Stimulated activated naive B cell treated with anti-CD40 and anti-IgM and Interleukin-4, amounts not matched to agents 10 μg/mL and 1 μg/mL and 100 μg/mL, for 72 hours (primary cell): ENCODE measurements around the gene SLC7A5.
A peak's percentile ranks its signal among the peaks of the same experiment; 100 is the strongest.
"Not testable (repeated sequence)": the region's sequence is repeated elsewhere in the genome, so short reads cannot be mapped to it uniquely, and the experiment has no call there.

Experiments used
- ATAC-seq, 2 donors: fragments of 150-1000 bp; cut with Tn5 transposase; replicated peaks; 2 replicates each; pipeline ENCODE4 v1.10.0; 2021; ENCODE audit warnings: moderate library complexity in 1 of 2
- DNase-seq: peaks from one replicate; pipeline ENCODE4 v3.0.0; 2021
- H3K27ac Mint-ChIP-seq: one replicate; pipeline ENCODE4 v1.8.0; 2022; ENCODE audit warnings: mild to moderate bottlenecking, mixed read lengths
- H3K27me3 Mint-ChIP-seq, 2 donors: one replicate each; pipeline ENCODE4 v1.8.0; 2022; ENCODE audit warnings: mixed read lengths in 2 of 2
- H3K36me3 Mint-ChIP-seq, 2 donors: one replicate each; pipeline ENCODE4 v1.8.0; 2022; ENCODE audit warnings: mixed read lengths in 2 of 2, mild to moderate bottlenecking in 1 of 2
- H3K4me1 Mint-ChIP-seq, 2 donors: one replicate each; pipeline ENCODE4 v1.8.0; 2022; ENCODE audit warnings: mixed read lengths in 2 of 2, mild to moderate bottlenecking in 1 of 2
- H3K4me3 Mint-ChIP-seq, 2 donors: one replicate each; pipeline ENCODE4 v1.8.0; 2022; ENCODE audit warnings: mild to moderate bottlenecking in 2 of 2, mixed read lengths in 2 of 2, moderate library complexity in 1 of 2
- H3K9me3 Mint-ChIP-seq, 2 donors: one replicate each; pipeline ENCODE4 v1.8.0; 2022; ENCODE audit warnings: mixed read lengths in 2 of 2, mild to moderate bottlenecking in 1 of 2

SLC7A5 gene

DNA sequence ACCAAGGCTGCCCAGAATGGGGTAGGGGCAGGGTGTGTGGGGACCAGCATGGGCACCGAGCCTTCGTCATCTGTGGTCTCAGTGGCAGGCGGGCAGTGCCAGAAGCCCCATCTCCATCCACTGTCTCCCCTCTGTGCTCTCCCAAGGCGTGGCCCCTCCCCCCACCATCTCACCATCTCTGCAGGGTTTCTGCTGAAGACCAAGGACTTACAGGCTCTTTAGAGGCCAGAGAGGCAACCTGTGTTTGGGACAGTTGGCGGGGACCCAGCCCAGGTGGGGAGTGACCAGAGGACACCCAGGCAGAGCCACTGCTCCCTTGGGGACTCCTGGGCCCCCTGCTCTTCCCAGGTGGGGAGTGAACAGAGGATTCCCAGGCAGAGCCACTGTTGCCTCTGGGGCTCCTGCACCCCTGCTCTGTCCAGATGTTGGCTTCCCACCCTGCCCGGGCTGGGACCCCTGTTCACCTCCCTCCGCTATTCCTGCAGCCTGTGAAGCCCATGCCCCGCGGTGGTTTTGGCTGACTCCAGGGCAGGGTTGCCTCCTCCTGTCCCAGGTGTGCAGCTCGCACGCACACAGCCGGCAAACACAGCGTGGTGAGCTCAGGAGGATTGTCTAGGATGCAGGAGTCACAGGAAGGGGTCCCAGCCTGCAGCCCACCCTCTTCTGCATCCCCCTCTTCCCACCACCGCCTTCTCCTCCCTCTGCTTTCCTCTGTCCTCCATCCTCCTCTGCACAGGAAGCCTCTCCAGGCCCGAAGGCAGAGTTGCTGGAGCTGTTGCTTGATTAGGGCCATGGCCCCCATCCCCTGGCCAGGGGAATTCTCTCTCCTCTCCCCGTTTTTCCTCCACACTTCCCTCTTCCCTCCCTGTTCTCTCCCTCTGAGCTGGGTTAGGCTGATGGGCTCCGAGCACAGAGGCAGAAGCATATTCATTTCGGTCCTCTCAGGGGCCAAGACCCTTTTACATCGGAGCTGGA, 45.0 kb downstream of the SLC7A5 start:
- peaks cover 7 to 10% of the 10 kb centered on the region in 2 donors for H3K27me3 Mint-ChIP-seq
- no peaks in the 10 kb centered on the region for H3K9me3 Mint-ChIP-seq
- DNase-seq, result no peak
- no peak for ATAC-seq
- H3K4me1 Mint-ChIP-seq, result peaks cover 5 to 32% of the 10 kb centered on the region in 2 donors
- H3K36me3 Mint-ChIP-seq, result peaks cover 2 to 3% of the 10 kb centered on the region in 2 donors
- H3K4me3 Mint-ChIP-seq, result no peak overlapping the region
- H3K27ac Mint-ChIP-seq, result no peak overlapping the region

DNA sequence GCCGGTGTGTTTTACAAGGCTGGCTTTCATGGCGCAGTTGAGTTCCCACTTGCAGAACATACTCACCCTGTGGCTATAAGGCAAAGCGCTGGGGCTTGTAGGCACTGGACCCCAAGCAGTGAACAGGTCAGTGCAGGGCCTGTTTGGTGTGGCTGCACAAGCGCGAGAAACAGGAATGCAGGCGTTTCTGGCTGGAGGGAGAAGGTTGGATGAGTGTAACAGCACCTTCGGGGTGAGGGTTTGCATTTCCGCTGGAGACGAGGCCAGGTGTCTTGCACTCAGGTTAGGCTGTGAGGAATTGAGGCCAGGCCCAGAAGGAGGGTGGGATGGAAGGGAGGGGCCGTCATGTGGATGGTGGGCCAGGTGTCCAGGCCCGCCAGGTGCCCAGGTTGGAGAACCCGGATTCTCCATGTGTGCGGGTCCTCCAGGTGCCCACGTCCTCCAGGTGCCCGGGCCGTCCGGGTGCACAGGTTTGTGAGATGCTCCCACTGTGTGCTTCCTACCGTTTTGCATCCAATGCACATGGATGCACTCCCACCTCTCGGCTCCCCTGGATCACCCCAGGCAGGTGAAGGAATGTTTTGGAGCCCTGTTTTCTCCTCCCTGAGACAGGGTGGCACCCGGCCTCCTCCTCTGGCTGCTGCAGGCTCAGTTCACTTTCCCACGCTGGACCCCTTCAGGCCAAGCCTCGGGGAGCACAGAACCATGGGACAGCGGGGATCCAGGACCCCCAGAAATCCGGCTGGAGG, 46.0 kb downstream of the SLC7A5 start:
- Mint-ChIP-seq H3K27ac (no peak overlapping the region), H3K36me3 (peaks cover 2 to 3% of the 10 kb centered on the region in 2 donors)

GRCh38 chr16:87822108-87822970, 47.0 kb downstream of the SLC7A5 start:
- Mint-ChIP-seq H3K36me3 (peaks cover 0 to 6% of the 10 kb centered on the region in 2 donors), H3K4me3 (no peak overlapping the region), H3K27me3 (peaks cover 7 to 10% of the 10 kb centered on the region in 2 donors), H3K27ac (no peak overlapping the region), H3K9me3 (peaks cover 7 to 9% of the 10 kb centered on the region in 2 donors), H3K4me1 (peaks cover 3 to 18% of the 10 kb centered on the region in 2 donors)
- ATAC-seq (no peak), DNase-seq (no peak)

More for the DNA sequence above, 46.0 kb downstream of the SLC7A5 start:
- Mint-ChIP-seq H3K9me3 (peaks cover under 1 to 3% of the 10 kb centered on the region in 2 donors), H3K4me3 (no peak overlapping the region), H3K27me3 (peaks cover 7 to 10% of the 10 kb centered on the region in 2 donors), H3K4me1 (peaks cover 3 to 24% of the 10 kb centered on the region in 2 donors)
- no peak for DNase-seq
- ATAC-seq, result no peak

- H3K27ac Mint-ChIP-seq, result no peak overlapping the region
- peak in 1 of 2 donors; percentile 43 for ATAC-seq
- H3K9me3 Mint-ChIP-seq, result peaks cover 10 to 13% of the 10 kb centered on the region in 2 donors
- peaks cover 1 to 8% of the 10 kb centered on the region in 2 donors for H3K36me3 Mint-ChIP-seq
- no peak for DNase-seq
- peaks cover 7 to 10% of the 10 kb centered on the region in 2 donors for H3K27me3 Mint-ChIP-seq
- no peak overlapping the region for H3K4me3 Mint-ChIP-seq
- H3K4me1 Mint-ChIP-seq, result peaks cover 3 to 18% of the 10 kb centered on the region in 2 donors
Measured at GRCh38 chr16:87821376-87822107, 47.8 kb downstream of the SLC7A5 start.

DNA sequence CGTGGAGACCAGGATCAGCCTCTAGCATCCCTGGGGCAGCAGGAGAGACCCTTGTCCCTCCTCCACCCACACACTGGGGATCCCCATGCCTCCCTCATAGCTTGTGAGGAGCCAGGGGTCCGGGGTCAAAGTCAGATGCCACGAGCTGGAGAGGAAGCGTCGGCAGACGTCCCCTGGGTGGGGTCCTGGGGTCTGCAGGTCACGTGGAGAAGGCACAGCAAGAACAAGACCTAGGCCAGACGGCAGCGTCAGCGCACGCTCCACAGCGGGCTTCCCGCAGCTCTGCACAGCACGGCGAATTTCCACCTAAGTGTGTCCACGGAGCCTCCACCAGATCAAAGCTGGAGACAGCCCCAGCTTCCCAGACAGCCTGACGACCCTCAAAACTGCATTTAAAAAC, 49.3 kb downstream of the SLC7A5 start:
- Mint-ChIP-seq H3K4me1 (peaks cover 3 to 18% of the 10 kb centered on the region in 2 donors), H3K27ac (no peak overlapping the region), H3K27me3 (peaks cover 7 to 11% of the 10 kb centered on the region in 2 donors), H3K36me3 (peaks cover 4 to 11% of the 10 kb centered on the region in 2 donors), H3K9me3 (peaks cover 12 to 16% of the 10 kb centered on the region in 2 donors), H3K4me3 (no peak overlapping the region)
- no peak for ATAC-seq
- no peak for DNase-seq

DNA sequence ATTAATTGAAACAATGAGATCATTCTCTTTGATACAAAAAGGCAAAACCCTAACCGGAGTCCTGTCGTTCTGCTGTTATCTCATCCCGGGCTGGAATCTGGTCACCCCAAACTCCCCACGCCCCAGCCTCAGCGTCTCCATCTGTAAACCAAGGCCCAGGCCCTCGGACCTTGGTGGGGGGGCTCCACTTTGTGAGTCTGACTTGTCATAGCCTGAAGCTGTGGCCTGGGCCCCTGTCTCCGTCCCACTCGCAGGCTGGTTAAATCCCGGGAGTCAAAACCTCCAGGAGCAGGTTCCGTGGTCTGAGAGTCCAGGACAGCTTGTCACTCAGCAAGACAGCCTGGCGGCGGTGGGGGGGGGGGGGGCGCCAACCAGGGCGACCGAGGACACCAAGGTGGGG, 50.0 kb downstream of the SLC7A5 start:
- ATAC-seq (no peak), DNase-seq (no peak)
- H3K9me3 Mint-ChIP-seq, result peaks cover 12 to 16% of the 10 kb centered on the region in 2 donors
- H3K27me3 Mint-ChIP-seq, result peaks cover 3 to 6% of the 10 kb centered on the region in 2 donors
- no peak overlapping the region for H3K4me3 Mint-ChIP-seq
- H3K4me1 Mint-ChIP-seq, result peaks cover 3 to 18% of the 10 kb centered on the region in 2 donors
- H3K27ac Mint-ChIP-seq, result no peak overlapping the region
- peaks cover 4 to 11% of the 10 kb centered on the region in 2 donors for H3K36me3 Mint-ChIP-seq

GRCh38 chr16:87818533-87819161, 50.7 kb downstream of the SLC7A5 start:
- Mint-ChIP-seq H3K4me1 (peaks cover 3 to 18% of the 10 kb centered on the region in 2 donors), H3K27ac (no peak overlapping the region), H3K4me3 (no peak overlapping the region), H3K9me3 (peaks cover 12 to 16% of the 10 kb centered on the region in 2 donors), H3K27me3 (peaks cover 3 to 6% of the 10 kb centered on the region in 2 donors), H3K36me3 (peaks cover 4 to 11% of the 10 kb centered on the region in 2 donors)
- DNase-seq (no peak), ATAC-seq (no peak)

DNA sequence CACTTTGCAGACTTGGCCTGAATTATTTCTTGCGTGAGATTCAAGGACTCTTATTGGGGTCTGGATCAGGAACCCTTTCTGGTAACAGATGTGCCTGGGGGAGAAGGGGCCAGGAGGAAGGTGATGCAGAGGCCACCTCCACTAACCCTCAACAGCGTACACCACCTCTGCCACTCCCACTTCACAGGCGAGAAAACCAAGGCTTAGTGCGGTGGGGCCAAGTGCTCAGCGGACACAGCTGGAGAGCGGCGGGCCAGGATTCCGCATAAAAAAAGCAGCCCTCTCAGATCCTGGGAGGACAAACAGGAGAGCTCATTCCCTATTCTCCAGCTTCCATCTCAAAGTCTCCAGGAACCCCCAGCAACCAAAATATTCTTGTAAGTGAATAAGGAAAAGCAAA, 51.4 kb downstream of the SLC7A5 start:
- no peak overlapping the region for H3K27ac Mint-ChIP-seq

GRCh38 chr16:87817370-87817769, 51.9 kb downstream of the SLC7A5 start:
- H3K27ac Mint-ChIP-seq, ATAC-seq, DNase-seq, H3K27me3 Mint-ChIP-seq, H3K4me3 Mint-ChIP-seq: not testable (repeated sequence)
- H3K9me3 Mint-ChIP-seq, result peaks cover 12 to 16% of the 10 kb centered on the region in 2 donors
- peaks cover 4 to 11% of the 10 kb centered on the region in 2 donors for H3K36me3 Mint-ChIP-seq
- peaks cover 3 to 18% of the 10 kb centered on the region in 2 donors for H3K4me1 Mint-ChIP-seq

More for the DNA sequence above, 51.4 kb downstream of the SLC7A5 start:
- Mint-ChIP-seq H3K36me3 (peaks cover 4 to 11% of the 10 kb centered on the region in 2 donors), H3K4me1 (peaks cover 3 to 18% of the 10 kb centered on the region in 2 donors), H3K9me3 (peaks cover 12 to 16% of the 10 kb centered on the region in 2 donors), H3K4me3 (no peak overlapping the region), H3K27me3 (peaks cover 3 to 6% of the 10 kb centered on the region in 2 donors)
- DNase-seq, result no peak
- no peak for ATAC-seq

DNA sequence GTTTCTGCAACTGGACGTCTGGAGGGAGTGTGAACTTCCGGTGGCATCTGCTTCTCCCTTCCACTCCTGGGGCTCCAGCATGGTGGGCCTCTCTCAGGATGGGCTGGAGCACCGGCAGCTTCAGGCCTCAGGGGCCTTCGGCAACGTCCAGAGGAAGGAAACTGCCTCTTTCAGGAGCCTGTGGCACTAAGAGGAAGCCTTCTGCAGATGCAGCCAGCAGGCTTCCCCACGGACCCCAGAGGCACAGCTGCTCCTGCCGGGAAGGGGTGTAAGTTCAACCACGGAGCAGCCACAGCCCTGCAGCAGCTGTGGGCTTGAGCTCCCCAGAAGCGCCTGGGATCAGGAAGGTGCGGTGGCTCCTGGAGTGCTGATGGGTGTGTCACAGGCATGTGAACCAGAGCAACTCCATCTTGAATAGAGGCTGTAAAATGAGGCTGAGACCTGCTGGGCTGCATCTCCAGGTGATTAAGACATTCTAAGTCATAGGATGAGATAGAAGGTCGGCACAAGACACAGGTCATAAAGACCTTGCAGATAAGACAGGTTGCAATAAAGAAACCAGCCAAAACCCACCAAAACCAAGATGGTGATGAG, 52.7 kb downstream of the SLC7A5 start:
- peaks cover 7 to 20% of the 10 kb centered on the region in 2 donors for H3K4me1 Mint-ChIP-seq
- ATAC-seq, result no peak
- H3K27me3 Mint-ChIP-seq, result peaks cover 0 to 6% of the 10 kb centered on the region in 2 donors
- peaks cover 4 to 11% of the 10 kb centered on the region in 2 donors for H3K36me3 Mint-ChIP-seq
- no peak overlapping the region for H3K27ac Mint-ChIP-seq
- DNase-seq, result no peak
- peaks cover 12 to 16% of the 10 kb centered on the region in 2 donors for H3K9me3 Mint-ChIP-seq
- no peak overlapping the region for H3K4me3 Mint-ChIP-seq

GRCh38 chr16:87815567-87815966, 53.7 kb downstream of the SLC7A5 start:
- H3K27me3 Mint-ChIP-seq, result peaks cover 0 to 6% of the 10 kb centered on the region in 2 donors
- H3K4me1 Mint-ChIP-seq, result peaks cover 13 to 20% of the 10 kb centered on the region in 2 donors
- peaks cover 12 to 16% of the 10 kb centered on the region in 2 donors for H3K9me3 Mint-ChIP-seq
- ATAC-seq, result no peak
- peaks cover 4 to 11% of the 10 kb centered on the region in 2 donors for H3K36me3 Mint-ChIP-seq
- no peak overlapping the region for H3K27ac Mint-ChIP-seq
- no peak overlapping the region for H3K4me3 Mint-ChIP-seq
- no peak for DNase-seq

GRCh38 chr16:87812200-87812656, 57.1 kb downstream of the SLC7A5 start:
- Mint-ChIP-seq H3K9me3 (peaks cover 5 to 6% of the 10 kb centered on the region in 2 donors), H3K36me3 (peaks cover 4 to 5% of the 10 kb centered on the region in 2 donors), H3K4me1 (peaks cover 36 to 49% of the 10 kb centered on the region in 2 donors), H3K27me3 (peaks cover 0 to 6% of the 10 kb centered on the region in 2 donors), H3K4me3 (no peak overlapping the region), H3K27ac (peak overlapping the region; percentile 77)
- DNase-seq (no peak), ATAC-seq (no peak)
